H1 (cell line): ENCODE data around the gene AIF1. TPM values are rescaled to one million over a fixed set of nuclear protein-coding genes. Genes with fewer than 3 reads are reported as not detected.

ENCODE experiments used
- ATF2 ChIP-seq: IDR thresholded peaks from 2 replicates; pipeline ENCODE4 v1.6.1; 2012; ENCODE audit warnings: low read length, inconsistent platforms
- CEBPB ChIP-seq: IDR thresholded peaks from 2 replicates; pipeline ENCODE4 v1.6.1; 2012; ENCODE audit warnings: low read depth, low read length
- CHD7 ChIP-seq: fragments of 300-600 bp; sonication (generic); IDR thresholded peaks from 2 replicates; pipeline ENCODE4 v1.7.1; 2012; ENCODE audit warnings: low read length, moderate library complexity, mild to moderate bottlenecking, inconsistent platforms; ENCODE audit not compliant: insufficient replicate concordance
- EZH2 ChIP-seq: fragments of 200-600 bp; sonication (generic); IDR thresholded peaks from 2 replicates; pipeline ENCODE4 v1.7.1; 2012; ENCODE audit warnings: low read depth, mild to moderate bottlenecking, moderate library complexity, low read length, inconsistent platforms; ENCODE audit not compliant: severe bottlenecking
- KDM1A ChIP-seq: fragments of 200-600, 300-600 bp; sonication (generic); IDR thresholded peaks from 2 replicates; pipeline ENCODE4 v1.7.1; 2016; ENCODE audit warnings: mild to moderate bottlenecking, low read length, borderline replicate concordance
- RAD21 ChIP-seq, 2 experiments: IDR thresholded peaks in 1 of 2; conservative IDR thresholded peaks in 1 of 2; 2 replicates each; pipeline ENCODE4 v1.6.1; 2011; ENCODE audit warnings: low read depth in 2 of 2, low read length in 2 of 2, improper control_type of control experiment in 1 of 2, inconsistent platforms in 1 of 2, mild to moderate bottlenecking in 1 of 2, moderate library complexity in 1 of 2
- SIX5 ChIP-seq: IDR thresholded peaks from 2 replicates; pipeline ENCODE4 v1.6.1; 2011; ENCODE audit warnings: mild to moderate bottlenecking, low read depth, low read length
- polyA plus RNA-seq, 7 experiments: library from polyadenylated mRNA; depleted of rRNA in 3 of 7; stranded (reverse) in 5 of 7; unstranded in 2 of 7; fragments of >200 nt in 5 of 7; fragments of 200-250 nt in 2 of 7; gene quantifications; 1 replicate in 5 of 7; 2 replicates in 1 of 7; 4 replicates in 1 of 7; pipeline versions ENCODE4 v1.2.1 to v1.2.3, GENCODE V29; 2011 to 2013; ENCODE audit warnings: missing spikeins in 2 of 7, mixed read lengths in 2 of 7
- total RNA-seq: library from RNA; stranded (reverse); fragmentation: NEBNext Ultra II Directional; extraction: Animal tissue kit (Norgen Biotek cat#: 25700); gene quantifications from 2 replicates; pipeline ENCODE4 v1.2.1, GENCODE V29; 2021

AIF1 gene
- total and polyA plus RNA-seq, 2 of the 8 experiments (the other 6 are each of a cell fraction or from before 2014, with no cell fraction given), result 6.3 to 9.8 TPM

- TF ChIP-seq CHD7 (no peak), EZH2 (no peak), CEBPB (no peak), KDM1A (no peak), RAD21 (IDR thresholded peaks at IDR 0.05 in 1 of 2, conservative IDR thresholded peaks at IDR 0.05 in 1 of 2; ENCODE audit: low read depth in 2 of 2, low read length in 2 of 2) (no peak), ATF2 (no peak), SIX5 (no peak)
Measured at GRCh38 chr6:31587791-31588777, 26.9 kb upstream of the AIF1 start (continued).
